Fibroblast of lung (primary cell): ENCODE measurements around the gene SAPCD1. TPM values are rescaled to one million over a fixed set of nuclear protein-coding genes. Genes with fewer than 3 reads are reported as not detected.

Experiments
- DNase-seq, 2 donors: peaks; one replicate each; pipeline versions ENCODE4 v3.0.0 to v3.0.0-alpha.2; 2010; ENCODE audit warnings: low read depth in 2 of 2
- H2AFZ ChIP-seq: 2 replicates; pipeline ENCODE4 v1.5.1; 2012; ENCODE audit warnings: low read length, control low read depth, inconsistent platforms
- H3K27ac ChIP-seq: 2 replicates; pipeline ENCODE4 v1.5.1; 2011; ENCODE audit warnings: low read length, control low read depth; ENCODE audit not compliant: insufficient read depth
- H3K27me3 ChIP-seq: 2 replicates; pipeline ENCODE4 v1.5.1; 2011; ENCODE audit warnings: mild to moderate bottlenecking, low read length; ENCODE audit not compliant: control insufficient read depth, insufficient read depth
- H3K36me3 ChIP-seq: 2 replicates; pipeline ENCODE4 v1.5.1; 2011; ENCODE audit warnings: low read length; ENCODE audit not compliant: control insufficient read depth, insufficient read depth
- H3K4me1 ChIP-seq: 2 replicates; pipeline ENCODE4 v1.5.1; 2011; ENCODE audit warnings: low read length; ENCODE audit not compliant: control insufficient read depth, insufficient read depth; ENCODE audit errors: extremely low read depth
- H3K4me2 ChIP-seq: 2 replicates; pipeline ENCODE4 v1.5.1; 2011; ENCODE audit warnings: low read length, control low read depth; ENCODE audit not compliant: insufficient read depth; ENCODE audit errors: extremely low read depth
- H3K4me3 ChIP-seq, 4 experiments: fragments of 200-600 bp in 1 of 4; sonication (generic) in 1 of 4; replicated peaks in 1 of 4; 2 replicates each; pipeline ENCODE4 v1.5.1; 2011 to 2016; ENCODE audit warnings: low read length in 4 of 4, low read depth in 3 of 4, mild to moderate bottlenecking in 3 of 4, control low read depth in 2 of 4, inconsistent platforms in 1 of 4, mixed read lengths in 1 of 4; ENCODE audit not compliant: insufficient read depth in 1 of 4; ENCODE audit errors: control extremely low read depth in 1 of 4
- H3K79me2 ChIP-seq: 2 replicates; pipeline ENCODE4 v1.5.1; 2012; ENCODE audit warnings: mild to moderate bottlenecking, low read length, inconsistent platforms; ENCODE audit not compliant: control insufficient read depth, insufficient read depth
- H3K9ac ChIP-seq: 2 replicates; pipeline ENCODE4 v1.5.1; 2011; ENCODE audit warnings: mild to moderate bottlenecking, low read length, control low read depth; ENCODE audit not compliant: insufficient read depth
- H3K9me3 ChIP-seq: 2 replicates; pipeline ENCODE4 v1.5.1; 2012; ENCODE audit warnings: low read depth, low read length; ENCODE audit not compliant: control insufficient read depth, insufficient read depth
- H4K20me1 ChIP-seq: 2 replicates; pipeline ENCODE4 v1.5.1; 2011; ENCODE audit warnings: low read length; ENCODE audit not compliant: control insufficient read depth, insufficient read depth; ENCODE audit errors: extremely low read depth
- CTCF ChIP-seq, 2 donors: IDR thresholded peaks in 1 of 2; conservative IDR thresholded peaks in 1 of 2; 1 replicate in 1 of 2; 2 replicates in 1 of 2; pipeline ENCODE4 v1.5.1; 2011 to 2012; ENCODE audit warnings: low read length in 2 of 2, control low read depth in 1 of 2, inconsistent platforms in 1 of 2, low read depth in 1 of 2, mild to moderate bottlenecking in 1 of 2
- EZH2 ChIP-seq: IDR thresholded peaks from 2 replicates; pipeline ENCODE4 v1.5.1; 2012; ENCODE audit warnings: low read length, control low read depth, mild to moderate bottlenecking; ENCODE audit errors: missing control alignments
- polyA plus RNA-seq, 2 donors: library from polyadenylated mRNA; depleted of rRNA in 1 of 2; stranded (reverse) in 1 of 2; unstranded in 1 of 2; fragments of >200 nt; gene quantifications; 2 replicates each; pipeline ENCODE4 v1.2.1, GENCODE V29; 2011 to 2012; ENCODE audit warnings: missing spikeins in 1 of 2
- total RNA-seq: library from RNA; depleted of rRNA; stranded (reverse); fragments of >200 nt; gene quantifications from 2 replicates; pipeline ENCODE4 v1.2.1, GENCODE V29; 2014

Gene SAPCD1
- total and polyA plus RNA-seq, 2 donors (not counting 1 experiment from before 2014, with no cell fraction given) = 0.50 to 1.3 TPM

GRCh38 chr6:31761343-31761742 lies 1.1 kb upstream of the SAPCD1 start:
- H3K4me2 ChIP-seq = no peak overlapping the region
- H3K9me3 ChIP-seq = no peaks in the 10 kb centered on the region
- no peak overlapping the region for H3K9ac ChIP-seq
- no peaks in the 10 kb centered on the region for H3K79me2 ChIP-seq
- no peak overlapping the region for H3K4me3 ChIP-seq
- peaks cover 4% of the 10 kb centered on the region for H3K4me1 ChIP-seq
- no peak for TF ChIP-seq CTCF (conservative IDR thresholded peaks at IDR 0.05 in 1 of 2, IDR thresholded peaks at IDR 0.05 in 1 of 2; ENCODE audit: low read depth in 1 of 2, low read length in 2 of 2)
- TF ChIP-seq EZH2 = no peak
- peaks cover 7% of the 10 kb centered on the region for H3K36me3 ChIP-seq
- H4K20me1 ChIP-seq = no peaks in the 10 kb centered on the region
- H3K27me3 ChIP-seq = no peaks in the 10 kb centered on the region
- no peak overlapping the region for H3K27ac ChIP-seq
- H2AFZ ChIP-seq = no peak overlapping the region
- DNase-seq = no peak

- Histone ChIP-seq H3K4me3 (no peak overlapping the region), H3K9me3 (no peaks in the 10 kb centered on the region), H2AFZ (no peak overlapping the region), H3K4me2 (no peak overlapping the region), H3K27me3 (no peaks in the 10 kb centered on the region), H3K36me3 (peaks cover 7% of the 10 kb centered on the region), H3K9ac (no peak overlapping the region), H3K79me2 (no peaks in the 10 kb centered on the region), H3K4me1 (peaks cover 4% of the 10 kb centered on the region), H4K20me1 (no peaks in the 10 kb centered on the region), H3K27ac (no peak overlapping the region)
- DNase-seq = no peak
- no peak for TF ChIP-seq CTCF (conservative IDR thresholded peaks at IDR 0.05 in 1 of 2, IDR thresholded peaks at IDR 0.05 in 1 of 2; ENCODE audit: low read depth in 1 of 2, low read length in 2 of 2)
- no peak for TF ChIP-seq EZH2
These were observed 592 bp downstream of the SAPCD1 start for GRCh38 chr6:31762878-31763618.

GRCh38 chr6:31763619-31763940 lies 1.1 kb downstream of the SAPCD1 start:
- DNase-seq = peak; percentile 49 to 59
- Histone ChIP-seq H3K27ac (no peak overlapping the region), H3K79me2 (no peaks in the 10 kb centered on the region), H2AFZ (no peak overlapping the region), H3K27me3 (no peaks in the 10 kb centered on the region), H3K4me2 (no peak overlapping the region), H3K36me3 (peaks cover 5% of the 10 kb centered on the region), H4K20me1 (no peaks in the 10 kb centered on the region), H3K4me1 (peaks cover 4% of the 10 kb centered on the region), H3K9me3 (no peaks in the 10 kb centered on the region), H3K9ac (no peak overlapping the region), H3K4me3 (no peak overlapping the region)
- no peak for TF ChIP-seq EZH2
- TF ChIP-seq CTCF (conservative IDR thresholded peaks at IDR 0.05 in 1 of 2, IDR thresholded peaks at IDR 0.05 in 1 of 2; ENCODE audit: low read depth in 1 of 2, low read length in 2 of 2) = no peak
